Glomerular visceral epithelial cell (primary cell): ENCODE measurements around the gene PSMD14.
A peak's percentile ranks its signal among the peaks of the same experiment; 100 is the strongest.

Source experiments
- DNase-seq: peaks from one replicate; pipeline ENCODE4 v3.0.0-alpha.2; 2016; ENCODE audit errors: extremely low spot score

PSMD14 gene

GRCh38 chr2:161382747-161383146, 74.5 kb downstream of the PSMD14 start:
- DNase-seq: no peak

DNA sequence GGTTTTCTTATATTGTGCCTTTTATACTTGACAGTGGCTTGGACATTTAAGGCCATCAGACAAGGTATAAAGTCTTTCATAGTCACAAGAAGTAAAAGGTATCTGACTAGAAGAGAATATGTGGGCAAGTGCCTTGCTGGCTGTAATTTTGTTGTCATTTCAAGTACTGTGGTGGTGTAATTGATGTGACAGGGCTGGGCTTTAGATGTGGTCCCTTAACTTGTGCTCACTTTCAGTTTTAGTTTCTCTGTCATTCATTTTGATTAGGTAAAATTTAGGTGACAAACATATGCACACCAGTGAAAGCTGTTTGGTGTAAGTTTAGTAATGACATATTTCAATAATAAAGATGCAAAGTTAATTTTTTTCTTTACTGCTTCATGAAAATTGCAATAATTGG, 76.6 kb downstream of the PSMD14 start:
- DNase-seq: no peak

- DNase-seq: no peak
These were observed 78.1 kb downstream of the PSMD14 start for GRCh38 chr2:161386228-161386824.

- DNase-seq: no peak
These were observed 80.0 kb downstream of the PSMD14 start for GRCh38 chr2:161388146-161388779.

DNA sequence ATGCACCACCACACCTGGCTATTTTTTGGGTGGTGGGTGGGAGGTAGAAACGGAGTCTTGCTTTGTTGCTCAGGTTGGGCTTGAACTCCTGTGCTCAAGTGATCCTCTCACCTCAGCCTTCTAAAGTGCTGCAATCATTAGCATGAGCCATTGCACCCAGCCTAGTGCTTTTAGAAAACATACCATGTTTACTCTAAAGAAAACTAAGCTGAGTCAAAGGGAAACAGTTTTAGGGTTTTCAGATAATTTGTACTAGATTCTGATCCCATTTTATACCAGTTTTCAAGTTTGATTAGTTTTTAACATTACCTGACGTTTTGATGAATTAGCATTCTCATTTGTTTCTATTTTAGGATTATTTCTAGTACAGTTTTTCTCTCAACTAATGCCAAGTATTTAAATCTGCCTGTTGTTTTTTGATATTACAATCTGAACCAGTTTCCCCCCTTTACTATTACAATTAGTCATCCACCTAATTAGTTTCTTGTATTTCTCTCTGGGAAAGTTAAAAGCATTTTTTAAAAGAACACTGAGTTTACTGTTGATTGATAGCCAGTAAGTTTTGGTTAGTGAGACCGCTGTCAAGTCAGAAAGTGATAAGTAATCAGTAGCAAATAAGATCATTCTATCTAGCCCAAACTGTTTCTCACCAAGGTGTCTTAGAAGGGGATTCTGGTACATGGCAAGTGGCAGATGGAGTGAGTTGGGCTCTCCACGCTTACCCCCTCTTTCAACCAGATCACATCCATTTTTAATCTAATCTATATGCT, 83.7 kb downstream of the PSMD14 start:
- no peak for DNase-seq

- no peak for DNase-seq
These were observed 91.9 kb downstream of the PSMD14 start for GRCh38 chr2:161400076-161400475.

DNA sequence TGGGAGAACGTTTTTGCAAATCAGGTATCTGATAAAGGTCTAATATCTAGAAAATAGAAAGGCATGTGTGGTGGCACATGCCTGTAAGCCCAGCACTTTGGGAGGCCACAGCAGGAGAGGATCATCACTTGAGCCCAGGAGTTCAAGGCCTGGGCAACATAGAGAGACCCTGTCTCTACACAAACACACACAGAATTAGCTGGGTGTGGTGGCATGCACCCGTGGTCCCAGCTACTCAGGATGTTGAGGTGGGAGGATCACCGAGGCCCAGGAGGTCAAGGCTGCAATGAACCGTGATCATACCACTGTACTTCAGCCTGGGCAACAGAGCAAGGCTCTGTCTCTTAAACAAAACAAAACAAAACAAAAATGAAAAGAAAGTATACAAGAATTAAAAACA, 94.1 kb downstream of the PSMD14 start:
- no peak for DNase-seq

- no peak for DNase-seq
These were observed 98.1 kb downstream of the PSMD14 start for GRCh38 chr2:161406316-161406715.

DNA sequence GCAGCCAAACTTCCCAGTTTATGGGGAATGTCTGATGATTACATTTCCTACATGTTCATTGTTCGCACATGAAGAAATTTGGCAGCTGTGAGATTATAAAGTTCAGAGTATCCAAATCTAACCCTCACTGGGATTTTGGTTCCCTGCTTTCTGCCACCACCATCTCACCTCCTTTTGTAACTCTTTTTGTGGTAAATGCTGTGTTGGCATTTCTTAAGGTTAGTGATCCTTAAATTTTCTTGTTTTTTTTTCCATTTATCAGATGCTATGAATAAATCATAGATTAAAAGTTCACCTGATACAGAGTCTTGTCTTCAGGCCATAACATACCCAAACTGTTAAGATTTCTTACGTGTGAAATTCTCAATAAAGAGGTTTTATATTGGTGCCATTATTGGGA, 99.4 kb downstream of the PSMD14 start:
- no peak for DNase-seq

GRCh38 chr2:161409308-161409907, 101.2 kb downstream of the PSMD14 start:
- no peak for DNase-seq

- no peak for DNase-seq
These were observed 104.1 kb downstream of the PSMD14 start for GRCh38 chr2:161412346-161412745.

DNA sequence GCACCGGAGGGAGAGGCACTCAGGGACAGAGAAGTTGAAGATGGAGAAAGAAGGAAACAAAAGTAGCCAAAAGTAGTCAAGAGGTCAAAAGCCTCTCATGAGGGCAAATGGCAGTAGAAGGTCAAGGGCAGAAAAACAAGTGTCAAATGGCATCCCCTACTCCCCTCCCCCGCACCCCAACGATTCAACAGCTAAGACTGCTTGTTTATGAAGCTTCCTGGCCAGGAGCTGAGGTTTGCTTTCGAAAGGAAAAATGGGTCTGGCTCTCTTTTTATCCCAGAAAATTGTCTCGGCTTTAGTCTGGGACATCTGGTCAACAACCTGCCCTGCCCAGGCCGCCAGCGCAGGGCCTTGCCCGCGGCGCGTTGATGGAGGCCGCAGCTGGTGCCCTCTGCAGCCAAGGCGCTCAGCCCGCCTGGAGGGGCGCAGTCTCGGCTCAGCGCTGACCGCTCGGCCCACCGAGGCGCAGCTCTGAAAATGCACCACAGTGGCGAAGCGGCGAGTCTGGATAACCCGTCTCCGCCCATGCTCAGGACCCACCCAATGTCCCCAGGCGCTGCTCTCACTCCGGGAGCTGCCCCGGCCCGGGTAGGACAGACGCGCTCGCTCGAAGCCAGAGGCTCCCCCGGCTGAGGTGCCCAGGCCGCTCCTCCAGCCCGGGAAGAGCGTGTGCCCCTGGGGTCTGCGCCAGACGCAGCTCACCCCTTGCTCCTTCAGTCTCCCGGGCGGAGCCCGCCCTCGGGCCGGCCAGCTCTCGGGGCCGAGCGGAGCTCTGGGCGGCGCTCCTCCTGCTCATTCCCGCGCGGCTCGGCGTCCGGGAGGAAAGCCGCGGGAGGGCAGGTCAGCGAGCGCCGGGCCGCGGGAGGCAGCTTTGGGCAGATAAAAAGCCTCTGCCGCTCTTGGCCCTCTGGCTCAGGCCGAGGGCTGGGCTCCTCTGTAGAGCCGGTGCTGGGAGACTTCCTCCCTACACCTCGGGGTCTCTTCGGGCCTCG, 106.1 kb downstream of the PSMD14 start:
- peak; percentile 49 for DNase-seq

DNA sequence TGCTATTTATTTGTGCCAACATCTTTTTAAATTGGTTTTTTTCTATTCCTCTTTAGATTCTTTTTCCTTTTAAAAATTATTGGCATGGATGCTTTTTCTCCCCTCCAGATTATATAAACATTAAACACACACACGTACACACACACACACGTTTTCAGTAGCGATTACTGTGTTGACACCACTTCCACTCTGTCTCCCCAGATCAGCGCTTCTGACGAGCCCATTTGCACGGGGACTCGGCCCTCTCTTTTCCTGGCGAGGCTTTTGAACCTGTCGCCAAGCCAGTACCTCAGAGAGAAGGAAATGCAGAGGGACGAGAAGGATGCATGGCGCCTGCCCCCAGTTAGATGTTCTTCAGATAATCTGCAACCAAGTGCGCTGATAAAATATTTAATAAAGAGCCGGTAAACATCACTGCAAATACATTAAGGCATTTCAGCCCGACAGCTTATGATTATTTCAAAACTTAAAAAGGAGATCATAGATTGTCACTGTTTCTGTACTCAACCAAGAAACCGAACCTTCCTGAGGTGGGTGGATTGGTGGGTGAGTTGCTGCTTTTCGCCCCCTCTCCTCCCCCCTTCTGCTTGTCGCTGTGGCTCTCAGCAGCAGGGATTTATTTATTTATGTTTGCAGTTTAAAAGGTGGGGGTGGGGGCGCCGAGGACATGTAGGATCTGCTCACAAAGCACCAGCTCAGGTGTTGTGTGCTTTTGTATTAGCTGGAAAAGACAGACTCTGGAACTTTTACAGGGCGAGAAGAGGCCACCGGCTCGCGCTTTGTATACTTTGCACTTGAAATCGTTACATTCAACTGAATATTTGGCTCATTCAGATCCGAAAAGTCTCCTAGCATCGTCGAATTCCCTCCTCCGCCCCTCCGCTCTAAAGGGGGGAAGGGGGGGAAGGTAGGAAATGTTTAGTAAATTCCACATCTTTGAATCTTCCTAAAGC, 107.1 kb downstream of the PSMD14 start:
- no peak for DNase-seq

DNA sequence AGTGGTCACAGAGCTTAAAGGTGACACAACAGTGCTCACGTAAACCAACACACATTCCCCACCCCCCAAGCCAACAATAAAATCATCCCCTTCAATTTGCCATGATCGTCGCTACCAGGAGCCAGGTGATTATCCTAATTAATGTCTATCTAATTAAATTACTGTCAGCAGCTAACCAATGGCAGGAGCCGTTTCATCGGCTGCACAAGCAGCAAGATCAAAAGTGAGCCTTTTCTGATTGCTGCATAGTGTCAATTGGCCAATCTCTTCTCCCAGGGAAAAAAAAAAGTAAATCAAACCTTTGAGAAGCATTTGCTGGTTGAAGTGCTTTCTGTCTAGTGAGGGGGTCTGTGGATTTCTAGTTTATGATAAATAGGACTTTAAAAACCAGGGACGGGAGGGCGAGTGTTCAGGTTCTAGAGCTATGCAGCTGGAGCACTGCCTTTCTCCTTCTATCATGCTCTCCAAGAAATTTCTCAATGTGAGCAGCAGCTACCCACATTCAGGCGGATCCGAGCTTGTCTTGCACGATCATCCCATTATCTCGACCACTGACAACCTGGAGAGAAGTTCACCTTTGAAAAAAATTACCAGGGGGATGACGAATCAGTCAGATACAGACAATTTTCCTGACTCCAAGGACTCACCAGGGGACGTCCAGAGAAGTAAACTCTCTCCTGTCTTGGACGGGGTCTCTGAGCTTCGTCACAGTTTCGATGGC, 107.9 kb downstream of the PSMD14 start, which contains the start of gene TBR1:
Gene TBR1, plus strand, starts transcription at position 311 of the 721 bp plus-strand sequence. Its CDS starts 114 bp downstream, at position 425.
- DNase-seq: no peak

- no peak for DNase-seq
These were observed 108.6 kb downstream of the PSMD14 start for GRCh38 chr2:161416708-161417437.

DNA sequence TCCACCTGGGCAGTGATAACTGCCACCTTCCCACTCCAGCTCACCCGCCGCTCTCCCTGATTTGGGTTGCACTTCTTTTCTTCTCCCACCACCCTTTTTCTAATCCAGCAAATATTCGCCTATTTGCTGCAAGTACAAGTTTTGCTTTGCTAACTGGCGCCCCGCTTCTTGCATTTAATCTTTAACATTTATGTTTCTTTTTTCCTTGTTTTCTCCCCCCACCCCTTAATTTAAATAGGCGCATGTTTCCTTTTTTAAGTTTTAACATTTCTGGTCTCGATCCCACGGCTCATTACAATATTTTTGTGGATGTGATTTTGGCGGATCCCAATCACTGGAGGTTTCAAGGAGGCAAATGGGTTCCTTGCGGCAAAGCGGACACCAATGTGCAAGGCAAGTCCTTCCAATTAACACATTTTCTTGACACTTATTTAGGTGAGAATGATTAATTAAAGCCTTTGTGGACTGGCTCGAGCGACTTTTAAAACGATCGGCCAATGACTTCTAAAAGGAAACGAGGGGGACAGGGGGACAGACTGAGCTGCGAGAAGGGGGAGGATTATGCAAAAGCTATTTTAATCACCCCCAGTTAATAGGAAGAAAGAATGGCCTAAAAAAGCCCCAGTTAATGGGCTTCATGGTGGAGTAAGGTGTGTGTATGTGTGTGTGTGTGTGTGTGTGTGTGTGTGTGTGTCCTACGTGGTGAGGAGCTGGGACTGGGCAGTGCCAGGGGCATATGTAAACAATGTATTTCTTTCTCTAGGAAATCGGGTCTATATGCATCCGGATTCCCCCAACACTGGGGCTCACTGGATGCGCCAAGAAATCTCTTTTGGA, 109.4 kb downstream of the PSMD14 start:
- DNase-seq: no peak

DNA sequence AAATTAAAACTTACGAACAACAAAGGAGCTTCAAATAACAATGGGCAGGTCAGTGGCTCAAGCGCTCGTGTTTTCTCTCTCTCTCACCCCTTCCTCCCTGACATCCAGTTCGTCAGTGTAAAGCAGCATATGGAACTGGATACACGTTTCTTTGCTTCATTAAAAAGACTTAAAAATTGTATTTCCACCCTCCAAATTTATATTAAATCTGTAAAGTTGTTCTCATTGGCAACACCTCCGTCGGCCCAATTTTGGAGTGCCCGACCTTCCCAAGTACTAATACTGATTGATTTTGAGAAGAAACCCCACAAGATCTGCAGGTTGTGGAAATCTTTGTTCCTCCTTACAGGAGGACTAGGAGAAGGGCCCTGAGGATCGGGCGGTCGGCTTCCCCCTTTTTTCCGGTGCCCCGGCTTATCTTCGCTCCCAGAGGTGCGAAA, 110.1 kb downstream of the PSMD14 start:
- DNase-seq: no peak
